Skeletal muscle cell (primary cell): Measurements from ENCODE around the gene TCEAL8.
A peak's percentile ranks its signal among the peaks of the same experiment; 100 is the strongest.

ENCODE experiments used
- DNase-seq: peaks from one replicate; pipeline ENCODE4 v3.0.0-alpha.2; 2010; ENCODE audit warnings: low read depth
- H3K4me3 ChIP-seq: 2 replicates; pipeline ENCODE4 v1.5.1; 2011; ENCODE audit warnings: low read depth, mild to moderate bottlenecking, control low read depth, low read length, moderate library complexity

The TCEAL8 gene

GRCh38 chrX:103220511-103221323 lies 34.2 kb downstream of the TCEAL8 start:
- DNase-seq = no peak
- H3K4me3 ChIP-seq = no peak overlapping the region

GRCh38 chrX:103215425-103215991 lies 39.4 kb downstream of the TCEAL8 start:
- H3K4me3 ChIP-seq = peak overlapping the region; percentile 72
- DNase-seq = no peak

GRCh38 chrX:103214870-103215424 lies 40.0 kb downstream of the TCEAL8 start, which contains the start of gene BEX4:
Gene BEX4, plus strand, starts transcription at chrX:103215108. Its CDS starts 1,046 bp downstream, at chrX:103216154.
- peak within 1 kb of the TSS; percentile 72 for H3K4me3 ChIP-seq
- peak; percentile 32 for DNase-seq

- no peak overlapping the region for H3K4me3 ChIP-seq
These were observed 42.1 kb downstream of the TCEAL8 start for GRCh38 chrX:103212749-103213457.

GRCh38 chrX:103211012-103211715 lies 43.8 kb downstream of the TCEAL8 start:
- no peak for DNase-seq

More at GRCh38 chrX:103212749-103213457, 42.1 kb downstream of the TCEAL8 start:
- DNase-seq = no peak

GRCh38 chrX:103210056-103210455 lies 44.9 kb downstream of the TCEAL8 start:
- H3K4me3 ChIP-seq = no peak overlapping the region
- DNase-seq = no peak

More at GRCh38 chrX:103211012-103211715, 43.8 kb downstream of the TCEAL8 start:
- H3K4me3 ChIP-seq = no peak overlapping the region
